ENCODE results near the gene SAA2.
"Not testable (repeated sequence)": the region's sequence is repeated elsewhere in the genome, so short reads cannot be mapped to it uniquely, and the experiment has no call there.

Gene SAA2

DNA sequence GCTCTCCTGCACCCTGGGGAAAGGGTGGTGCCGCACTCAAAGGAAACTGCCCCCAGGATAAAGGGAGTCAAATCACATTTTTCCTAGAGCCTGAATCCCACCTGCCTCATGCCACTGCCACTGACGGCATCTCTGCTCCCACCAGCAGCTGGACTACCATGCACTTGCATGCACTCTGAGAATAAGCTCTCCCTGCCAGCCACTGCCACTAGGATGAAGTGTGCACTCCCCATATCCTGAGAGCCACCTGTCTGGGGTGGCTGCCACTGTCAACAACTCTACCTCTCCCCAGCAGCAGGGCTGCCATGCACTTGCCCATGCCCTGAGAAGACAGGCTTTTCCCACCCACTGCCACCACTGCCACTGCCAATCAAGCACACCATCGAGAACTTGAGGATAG lies 44.2 kb downstream of the SAA2 start (continued):
- TF ChIP-seq, protein P1, sequence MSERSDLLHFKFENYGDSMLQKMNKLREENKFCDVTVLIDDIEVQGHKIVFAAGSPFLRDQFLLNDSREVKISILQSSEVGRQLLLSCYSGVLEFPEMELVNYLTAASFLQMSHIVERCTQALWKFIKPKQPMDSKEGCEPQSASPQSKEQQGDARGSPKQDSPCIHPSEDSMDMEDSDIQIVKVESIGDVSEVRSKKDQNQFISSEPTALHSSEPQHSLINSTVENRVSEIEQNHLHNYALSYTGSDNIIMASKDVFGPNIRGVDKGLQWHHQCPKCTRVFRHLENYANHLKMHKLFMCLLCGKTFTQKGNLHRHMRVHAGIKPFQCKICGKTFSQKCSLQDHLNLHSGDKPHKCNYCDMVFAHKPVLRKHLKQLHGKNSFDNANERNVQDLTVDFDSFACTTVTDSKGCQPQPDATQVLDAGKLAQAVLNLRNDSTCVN (tag by site-specific recombination; optimal IDR thresholded peaks at IDR 0.05) = no peak
- TF ChIP-seq HOXD13 (CRISPR knock-in tag; IDR thresholded peaks at IDR 0.05; ENCODE audit: borderline replicate concordance) = no peak
- TF ChIP-seq, protein P2, sequence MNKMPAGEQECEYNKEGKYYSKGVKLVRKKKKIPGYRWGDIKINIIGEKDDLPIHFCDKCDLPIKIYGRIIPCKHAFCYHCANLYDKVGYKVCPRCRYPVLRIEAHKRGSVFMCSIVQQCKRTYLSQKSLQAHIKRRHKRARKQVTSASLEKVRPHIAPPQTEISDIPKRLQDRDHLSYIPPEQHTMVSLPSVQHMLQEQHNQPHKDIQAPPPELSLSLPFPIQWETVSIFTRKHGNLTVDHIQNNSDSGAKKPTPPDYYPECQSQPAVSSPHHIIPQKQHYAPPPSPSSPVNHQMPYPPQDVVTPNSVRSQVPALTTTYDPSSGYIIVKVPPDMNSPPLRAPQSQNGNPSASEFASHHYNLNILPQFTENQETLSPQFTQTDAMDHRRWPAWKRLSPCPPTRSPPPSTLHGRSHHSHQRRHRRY (tag by site-specific recombination; IDR thresholded peaks at IDR 0.05) = no peak
- TF ChIP-seq, protein P3, sequence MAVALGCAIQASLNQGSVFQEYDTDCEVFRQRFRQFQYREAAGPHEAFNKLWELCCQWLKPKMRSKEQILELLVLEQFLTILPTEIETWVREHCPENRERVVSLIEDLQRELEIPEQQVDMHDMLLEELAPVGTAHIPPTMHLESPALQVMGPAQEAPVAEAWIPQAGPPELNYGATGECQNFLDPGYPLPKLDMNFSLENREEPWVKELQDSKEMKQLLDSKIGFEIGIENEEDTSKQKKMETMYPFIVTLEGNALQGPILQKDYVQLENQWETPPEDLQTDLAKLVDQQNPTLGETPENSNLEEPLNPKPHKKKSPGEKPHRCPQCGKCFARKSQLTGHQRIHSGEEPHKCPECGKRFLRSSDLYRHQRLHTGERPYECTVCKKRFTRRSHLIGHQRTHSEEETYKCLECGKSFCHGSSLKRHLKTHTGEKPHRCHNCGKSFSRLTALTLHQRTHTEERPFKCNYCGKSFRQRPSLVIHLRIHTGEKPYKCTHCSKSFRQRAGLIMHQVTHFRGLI (tag by site-specific recombination; IDR thresholded peaks at IDR 0.05) = no peak
- TF ChIP-seq REPIN1 (tag by site-specific recombination; IDR thresholded peaks at IDR 0.05; ENCODE audit: low read depth) = no peak
- no peak for TF ChIP-seq ZSCAN16 (tag by site-specific recombination; IDR thresholded peaks at IDR 0.05)
- TF ChIP-seq, protein P4, sequence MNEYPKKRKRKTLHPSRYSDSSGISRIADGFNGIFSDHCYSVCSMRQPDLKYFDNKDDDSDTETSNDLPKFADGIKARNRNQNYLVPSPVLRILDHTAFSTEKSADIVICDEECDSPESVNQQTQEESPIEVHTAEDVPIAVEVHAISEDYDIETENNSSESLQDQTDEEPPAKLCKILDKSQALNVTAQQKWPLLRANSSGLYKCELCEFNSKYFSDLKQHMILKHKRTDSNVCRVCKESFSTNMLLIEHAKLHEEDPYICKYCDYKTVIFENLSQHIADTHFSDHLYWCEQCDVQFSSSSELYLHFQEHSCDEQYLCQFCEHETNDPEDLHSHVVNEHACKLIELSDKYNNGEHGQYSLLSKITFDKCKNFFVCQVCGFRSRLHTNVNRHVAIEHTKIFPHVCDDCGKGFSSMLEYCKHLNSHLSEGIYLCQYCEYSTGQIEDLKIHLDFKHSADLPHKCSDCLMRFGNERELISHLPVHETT (tag by site-specific recombination; IDR thresholded peaks at IDR 0.05) = no peak
- no peak for TF ChIP-seq ZNF654 (tag by site-specific recombination; IDR thresholded peaks at IDR 0.05; ENCODE audit: low read depth)
- TF ChIP-seq ZNF248 (tag by site-specific recombination; IDR thresholded peaks at IDR 0.05) = no peak
- no peak for TF ChIP-seq EGR2 (tag by site-specific recombination; IDR thresholded peaks at IDR 0.05; ENCODE audit: low read depth)
- TF ChIP-seq ZNF366 (tag by site-specific recombination; conservative IDR thresholded peaks at IDR 0.05) = no peak

DNA sequence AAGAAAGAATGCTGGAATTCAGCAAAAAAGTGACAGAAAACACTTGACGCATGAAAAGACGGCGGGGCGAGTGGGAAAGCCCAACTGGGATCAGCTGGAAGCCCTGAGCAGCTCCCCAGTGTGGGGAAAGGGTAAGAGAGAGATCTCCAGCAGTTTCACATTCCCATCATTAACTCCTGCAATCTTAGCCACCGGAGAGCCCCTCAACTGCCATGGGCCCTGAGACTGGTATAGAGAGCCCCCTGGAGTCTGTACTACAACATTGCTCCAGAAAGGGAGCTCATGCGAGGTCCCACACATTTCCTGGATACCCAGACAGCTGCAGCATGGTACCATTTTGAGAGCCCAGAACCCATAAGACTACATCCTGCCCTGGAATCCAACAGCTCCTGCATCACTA lies 44.7 kb downstream of the SAA2 start:
- Histone ChIP-seq H3K36me3 (ENCODE audit: control insufficient read depth in 2 of 2, insufficient read depth in 1 of 2, low read length in 2 of 2) (no peaks in the 10 kb centered on the region), H3K9me3 (ENCODE audit: control insufficient read depth, insufficient read depth, low read depth, low read length) (no peaks in the 10 kb centered on the region), H3K27ac (ENCODE audit: extremely low read depth, low read depth, low read length) (no peak overlapping the region), H3K4me1 (ENCODE audit: control insufficient read depth, insufficient read depth, low read length) (no peaks in the 10 kb centered on the region), H3K4me3 (ENCODE audit: low read depth, low read length) (no peak overlapping the region)
- 0 out of 2 replicates have a peak, but pooled peaks have one; percentile 21 for TF ChIP-seq ZNF654 (tag by site-specific recombination; IDR thresholded peaks at IDR 0.05; ENCODE audit: low read depth)
- TF ChIP-seq, protein P5, sequence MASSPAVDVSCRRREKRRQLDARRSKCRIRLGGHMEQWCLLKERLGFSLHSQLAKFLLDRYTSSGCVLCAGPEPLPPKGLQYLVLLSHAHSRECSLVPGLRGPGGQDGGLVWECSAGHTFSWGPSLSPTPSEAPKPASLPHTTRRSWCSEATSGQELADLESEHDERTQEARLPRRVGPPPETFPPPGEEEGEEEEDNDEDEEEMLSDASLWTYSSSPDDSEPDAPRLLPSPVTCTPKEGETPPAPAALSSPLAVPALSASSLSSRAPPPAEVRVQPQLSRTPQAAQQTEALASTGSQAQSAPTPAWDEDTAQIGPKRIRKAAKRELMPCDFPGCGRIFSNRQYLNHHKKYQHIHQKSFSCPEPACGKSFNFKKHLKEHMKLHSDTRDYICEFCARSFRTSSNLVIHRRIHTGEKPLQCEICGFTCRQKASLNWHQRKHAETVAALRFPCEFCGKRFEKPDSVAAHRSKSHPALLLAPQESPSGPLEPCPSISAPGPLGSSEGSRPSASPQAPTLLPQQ (tag by site-specific recombination; IDR thresholded peaks at IDR 0.05) = no peak
- TF ChIP-seq ZSCAN23 (tag by site-specific recombination; IDR thresholded peaks at IDR 0.05) = no peak
- POLR2A ChIA-PET = no interaction called here
- CTCF ChIA-PET = interaction anchor here (0.5 to 2.3 kb wide), 24 partner anchors 8 to 1419 kb away, joined by 3 to 21 read pairs (median 4); no protein-coding TSS in a partner anchor

DNA sequence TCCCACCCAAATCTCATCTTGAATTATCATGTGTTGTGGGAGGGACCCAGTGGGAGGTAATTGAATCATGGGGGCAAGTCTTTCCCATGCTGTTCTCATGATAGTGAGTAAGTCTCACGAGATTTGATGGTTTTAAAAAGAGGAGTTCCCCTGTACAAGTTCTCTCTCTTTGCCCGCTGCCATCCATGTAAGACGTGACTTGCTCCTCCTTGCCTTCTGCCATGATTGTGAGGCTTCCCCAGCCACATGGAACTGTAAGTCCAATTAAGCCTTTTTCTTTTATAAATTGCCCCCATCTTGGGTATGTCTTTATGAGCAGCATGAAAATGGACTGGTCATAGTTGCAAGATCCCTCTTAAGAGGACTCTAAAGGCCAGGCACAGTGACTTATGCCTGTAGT lies 50.7 kb downstream of the SAA2 start:
- H3K36me3 ChIP-seq (ENCODE audit: control insufficient read depth in 2 of 2, insufficient read depth in 1 of 2, low read length in 2 of 2); POLR2A ChIA-PET; H3K4me3 ChIP-seq (ENCODE audit: low read depth, low read length); H3K4me1 ChIP-seq (ENCODE audit: control insufficient read depth, insufficient read depth, low read length); CTCF ChIA-PET; H3K9me3 ChIP-seq (ENCODE audit: control insufficient read depth, insufficient read depth, low read depth, low read length); H3K27ac ChIP-seq (ENCODE audit: extremely low read depth, low read depth, low read length): not testable (repeated sequence)
